GM18517 (cell line): ENCODE results near the gene KIF27.
A peak's percentile ranks its signal among the peaks of the same experiment; 100 is the strongest.
"Not testable (repeated sequence)": the region's sequence is repeated elsewhere in the genome, so short reads cannot be mapped to it uniquely, and the experiment has no call there.

Experiments
- ATAC-seq: cut with Tn5 transposase; IDR thresholded peaks from one replicate; pipeline ENCODE4 v1.9.1; 2021; ENCODE audit warnings: mild to moderate bottlenecking, moderate library complexity; ENCODE audit not compliant: unreplicated experiment

The KIF27 gene

GRCh38 chr9:83932851-83933250, 11.6 kb upstream of the KIF27 start:
- ATAC-seq, result no peak

GRCh38 chr9:83932011-83932410, 10.8 kb upstream of the KIF27 start:
- ATAC-seq, result no peak

GRCh38 chr9:83930881-83931280, 9.6 kb upstream of the KIF27 start:
- ATAC-seq, result no peak

- ATAC-seq, result no peak
Measured at GRCh38 chr9:83927591-83927990, 6.4 kb upstream of the KIF27 start.

- peak; percentile 21 for ATAC-seq
Measured at GRCh38 chr9:83920469-83920926, 734 bp downstream of the KIF27 start.

GRCh38 chr9:83919111-83919510, 2.1 kb downstream of the KIF27 start:
- ATAC-seq, result no peak

GRCh38 chr9:83912194-83912593, 9.0 kb downstream of the KIF27 start:
- not testable (repeated sequence) for ATAC-seq

- ATAC-seq, result no peak
Measured at GRCh38 chr9:83906144-83906543, 15.1 kb downstream of the KIF27 start.

GRCh38 chr9:83900615-83901014, 20.6 kb downstream of the KIF27 start:
- not testable (repeated sequence) for ATAC-seq

GRCh38 chr9:83894301-83894700, 26.9 kb downstream of the KIF27 start:
- not testable (repeated sequence) for ATAC-seq

- ATAC-seq, result not testable (repeated sequence)
Measured at GRCh38 chr9:83886498-83886897, 34.7 kb downstream of the KIF27 start.

GRCh38 chr9:83885559-83886240, 35.5 kb downstream of the KIF27 start:
- ATAC-seq, result not testable (repeated sequence)

- ATAC-seq, result not testable (repeated sequence)
Measured at GRCh38 chr9:83881687-83882408, 39.4 kb downstream of the KIF27 start.

- not testable (repeated sequence) for ATAC-seq
Measured at GRCh38 chr9:83875559-83875958, 45.7 kb downstream of the KIF27 start.

GRCh38 chr9:83849895-83850294, 71.3 kb downstream of the KIF27 start:
- peak; percentile 78 for ATAC-seq

- ATAC-seq, result not testable (repeated sequence)
Measured at GRCh38 chr9:83837070-83837643, 84.1 kb downstream of the KIF27 start.

GRCh38 chr9:83830426-83831071, 90.7 kb downstream of the KIF27 start:
- ATAC-seq, result not testable (repeated sequence)

GRCh38 chr9:83824986-83825623, 96.1 kb downstream of the KIF27 start:
- ATAC-seq, result not testable (repeated sequence)

GRCh38 chr9:83817356-83818278, 103.6 kb downstream of the KIF27 start, which contains the start of gene GKAP1:
TSS of gene GKAP1 (minus strand) at chr9:83817769. CDS start at chr9:83806517, 11,252 bp downstream.
- peak; percentile 73 for ATAC-seq

GRCh38 chr9:83817011-83817355, 104.2 kb downstream of the KIF27 start:
- ATAC-seq, result peak; percentile 3
